ENCODE results near the gene ASTN2.

- TF ChIP-seq POLR2A (IDR thresholded peaks at IDR 0.05; ENCODE audit: low read length): no peak
- TF ChIP-seq GATA1 (IDR thresholded peaks at IDR 0.05; ENCODE audit: low read depth, low read length): no peak
Measured at GRCh38 chr9:116377179-116377798, 1037.6 kb downstream of the ASTN2 start.

Measured in erythroblast (primary cell).